Panc1 (cell line): ENCODE results near the gene TRAPPC1. TPM values are rescaled to one million over a fixed set of nuclear protein-coding genes. Genes with fewer than 3 reads are reported as not detected.

Source experiments
- ATAC-seq: fragments of 200-7000 bp; cut with Tn5 transposase; 2 replicates; pipeline ENCODE4 v1.9.1; 2020; ENCODE audit warnings: mild to moderate bottlenecking, moderate library complexity
- BruUV-seq: library from RNA; stranded (reverse); fragments of 400-500 nt; replicated peaks from 2 replicates; lab custom pipeline; 2021; lab: Mats Ljungman, UMichigan
- CTCF ChIA-PET: fragments of 300-600 bp; sonication (Branson Sonifier 250); formaldehyde crosslinking; loops from one replicate; lab custom pipeline; 2022; ENCODE audit warnings: antibody characterized with exemption; lab: Charles Lee
- POLR2A ChIA-PET: fragments of 300-600 bp; sonication (Branson Sonifier 250); formaldehyde crosslinking; loops from one replicate; lab custom pipeline; 2022; ENCODE audit warnings: antibody characterized with exemption; lab: Charles Lee
- DNase-seq: peaks from one replicate; pipeline ENCODE4 v3.0.0-alpha.2; 2010; ENCODE audit warnings: low read depth, low spot score
- H3K27ac ChIP-seq: 2 replicates; pipeline ENCODE4 v1.5.1; 2011; ENCODE audit warnings: mild to moderate bottlenecking, low read length, inconsistent platforms
- H3K27me3 ChIP-seq: fragments of 200-500 bp; sonication (Bioruptor generic); 2 replicates; pipeline ENCODE4 v1.6.0; 2014; ENCODE audit warnings: low read length, inconsistent platforms; ENCODE audit not compliant: control insufficient read depth, insufficient read depth
- H3K36me3 ChIP-seq: fragments of 200-500 bp; sonication (Bioruptor generic); 2 replicates; pipeline ENCODE4 v1.5.1; 2014; ENCODE audit warnings: inconsistent platforms, mild to moderate bottlenecking, low read length, moderate library complexity; ENCODE audit not compliant: control insufficient read depth, insufficient read depth
- H3K4me1 ChIP-seq: 2 replicates; pipeline ENCODE4 v1.5.1; 2011; ENCODE audit warnings: inconsistent platforms, mild to moderate bottlenecking, low read length, moderate library complexity; ENCODE audit not compliant: control insufficient read depth, insufficient read depth
- H3K4me3 ChIP-seq, 2 experiments: 2 replicates each; pipeline ENCODE4 v1.5.1; 2011 to 2012; ENCODE audit warnings: low read depth in 2 of 2, low read length in 2 of 2, mild to moderate bottlenecking in 2 of 2, inconsistent platforms in 1 of 2, moderate library complexity in 1 of 2
- H3K9me3 ChIP-seq: fragments of 200-500 bp; sonication (Bioruptor generic); 2 replicates; pipeline ENCODE4 v1.5.1; 2014; ENCODE audit warnings: low read depth, mild to moderate bottlenecking, inconsistent platforms, low read length, moderate library complexity; ENCODE audit not compliant: control insufficient read depth, insufficient read depth
- CTCF ChIP-seq: fragments of 450-650 bp; IDR thresholded peaks from 2 replicates; pipeline ENCODE4 v1.5.1; 2017; ENCODE audit warnings: mild to moderate bottlenecking
- POLR2AphosphoS5 ChIP-seq: IDR thresholded peaks from 2 replicates; pipeline ENCODE4 v1.6.1; 2012; ENCODE audit warnings: mild to moderate bottlenecking, low read depth, low read length, moderate library complexity
- TCF7L2 ChIP-seq: IDR thresholded peaks from 2 replicates; pipeline ENCODE4 v1.6.1; 2011; ENCODE audit warnings: mild to moderate bottlenecking, low read depth, low read length, inconsistent platforms
- in situ Hi-C: cut with HindIII; loops from 2 replicates; pipeline ENCODE4 v1.10.0; 2016; ENCODE audit warnings: low sequenced_read_pairs, low pct_unique_long_range_greater_than_20kb
- intact Hi-C: fragments of 100-400 bp; cut with micrococcal nuclease; formaldehyde crosslinking; loops from one replicate; pipeline ENCODE4 v1.10.0; 2022; ENCODE audit not compliant: unreplicated experiment
- total RNA-seq: library from RNA; stranded (reverse); gene quantifications from one replicate; pipeline ENCODE4 v1.2.1, GENCODE V29; 2021; ENCODE audit not compliant: unreplicated experiment
- TF ChIP-seq, protein P1 (sequence below), 2 experiments: IDR thresholded peaks; 2 replicates each; pipeline ENCODE4 v1.6.1; 2011 to 2012; ENCODE audit warnings: low read depth in 2 of 2, control low read depth in 1 of 2, low read length in 1 of 2, mild to moderate bottlenecking in 1 of 2, moderate library complexity in 1 of 2; ENCODE audit not compliant: insufficient read depth in 1 of 2

Gene TRAPPC1
- total RNA-seq, 1 experiment from 2014 or later, result 154 TPM

- no peaks in the 10 kb centered on the region for H3K9me3 ChIP-seq
- peak overlapping the region; percentile 11 to 77; a peak in 2 of 4 replicates for H3K4me3 ChIP-seq
- ATAC-seq, result peak; percentile 52
- H3K4me1 ChIP-seq, result peaks cover 19% of the 10 kb centered on the region
- ChIA-PET POLR2A (no interaction called here), CTCF (interaction anchor here (0.6 kb wide), 1 partner anchor 93 kb away, joined by 4 read pairs; no protein-coding TSS in a partner anchor)
- DNase-seq, result no peak
- peaks cover 6% of the 10 kb centered on the region for H3K36me3 ChIP-seq
- BruUV-seq, result no TSS peak
- H3K27me3 ChIP-seq, result no peaks in the 10 kb centered on the region
- in situ Hi-C loops, result no loop called here
- TF ChIP-seq CTCF (no peak; the same call in 1 of the 2 replicates), TCF7L2 (peak; percentile 42; the same call in 1 of the 2 replicates)
- intact Hi-C loops, result no loop called here
- peak overlapping the region; percentile 86 for H3K27ac ChIP-seq
Observed at GRCh38 chr17:7889166-7889955, 42.4 kb downstream of the TRAPPC1 start.

GRCh38 chr17:7888184-7888920 lies 43.4 kb downstream of the TRAPPC1 start, which contains the start of gene CHD3:
Gene CHD3, plus strand, starts transcription at chr17:7888789. Its CDS starts 212 bp downstream, at chr17:7889001.
- DNase-seq (no peak), ATAC-seq (0 out of 2 replicates have a peak, but pooled peaks have one; percentile 2)
- peak within 1 kb of the TSS; percentile 86 for H3K27ac ChIP-seq
- H3K27me3 ChIP-seq, result no peaks in the 10 kb centered on the region
- TF ChIP-seq POLR2AphosphoS5, result no peak
- POLR2A ChIA-PET, result no interaction called here
- in situ Hi-C loops (no loop called here), intact Hi-C loops (no loop called here)
- no peaks in the 10 kb centered on the region for H3K9me3 ChIP-seq
- no TSS peak for BruUV-seq
- peaks cover 4% of the 10 kb centered on the region for H3K36me3 ChIP-seq
- H3K4me1 ChIP-seq, result peaks cover 27% of the 10 kb centered on the region
- CTCF ChIA-PET, result interaction anchor here (0.6 kb wide), 1 partner anchor 94 kb away, joined by 4 read pairs; no protein-coding TSS in a partner anchor
- peak within 1 kb of the TSS; percentile 63 to 77 for H3K4me3 ChIP-seq

- peak overlapping the region; percentile 63 to 77 for H3K4me3 ChIP-seq
- BruUV-seq, result no TSS peak
- H3K27me3 ChIP-seq, result no peaks in the 10 kb centered on the region
- in situ Hi-C loops, result no loop called here
- ChIA-PET POLR2A (no interaction called here), CTCF (no interaction called here)
- no peaks in the 10 kb centered on the region for H3K9me3 ChIP-seq
- intact Hi-C loops, result no loop called here
- ATAC-seq, result peak; percentile 89
- peak overlapping the region; percentile 96 for H3K27ac ChIP-seq
- peak; percentile 88 for DNase-seq
- TF ChIP-seq, protein P1, sequence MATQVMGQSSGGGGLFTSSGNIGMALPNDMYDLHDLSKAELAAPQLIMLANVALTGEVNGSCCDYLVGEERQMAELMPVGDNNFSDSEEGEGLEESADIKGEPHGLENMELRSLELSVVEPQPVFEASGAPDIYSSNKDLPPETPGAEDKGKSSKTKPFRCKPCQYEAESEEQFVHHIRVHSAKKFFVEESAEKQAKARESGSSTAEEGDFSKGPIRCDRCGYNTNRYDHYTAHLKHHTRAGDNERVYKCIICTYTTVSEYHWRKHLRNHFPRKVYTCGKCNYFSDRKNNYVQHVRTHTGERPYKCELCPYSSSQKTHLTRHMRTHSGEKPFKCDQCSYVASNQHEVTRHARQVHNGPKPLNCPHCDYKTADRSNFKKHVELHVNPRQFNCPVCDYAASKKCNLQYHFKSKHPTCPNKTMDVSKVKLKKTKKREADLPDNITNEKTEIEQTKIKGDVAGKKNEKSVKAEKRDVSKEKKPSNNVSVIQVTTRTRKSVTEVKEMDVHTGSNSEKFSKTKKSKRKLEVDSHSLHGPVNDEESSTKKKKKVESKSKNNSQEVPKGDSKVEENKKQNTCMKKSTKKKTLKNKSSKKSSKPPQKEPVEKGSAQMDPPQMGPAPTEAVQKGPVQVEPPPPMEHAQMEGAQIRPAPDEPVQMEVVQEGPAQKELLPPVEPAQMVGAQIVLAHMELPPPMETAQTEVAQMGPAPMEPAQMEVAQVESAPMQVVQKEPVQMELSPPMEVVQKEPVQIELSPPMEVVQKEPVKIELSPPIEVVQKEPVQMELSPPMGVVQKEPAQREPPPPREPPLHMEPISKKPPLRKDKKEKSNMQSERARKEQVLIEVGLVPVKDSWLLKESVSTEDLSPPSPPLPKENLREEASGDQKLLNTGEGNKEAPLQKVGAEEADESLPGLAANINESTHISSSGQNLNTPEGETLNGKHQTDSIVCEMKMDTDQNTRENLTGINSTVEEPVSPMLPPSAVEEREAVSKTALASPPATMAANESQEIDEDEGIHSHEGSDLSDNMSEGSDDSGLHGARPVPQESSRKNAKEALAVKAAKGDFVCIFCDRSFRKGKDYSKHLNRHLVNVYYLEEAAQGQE (IDR thresholded peaks at IDR 0.05; ENCODE audit: insufficient read depth in 1 of 2, low read depth in 2 of 2, low read length in 1 of 2), result no peak
- 0 out of 2 replicates have a peak, but pooled peaks have one; percentile 52 for TF ChIP-seq POLR2AphosphoS5
- peaks cover 34% of the 10 kb centered on the region for H3K4me1 ChIP-seq
- no peaks in the 10 kb centered on the region; the same call in 1 of the 2 replicates for H3K36me3 ChIP-seq
Observed at GRCh38 chr17:7887482-7888183, 44.1 kb downstream of the TRAPPC1 start.
